Effector CD8-positive, alpha-beta T cell (primary cell): ENCODE data around the gene IL36G.

Source experiments
- DNase-seq: peaks from one replicate; lab custom pipeline; 2025; lab: John Stamatoyannopoulos, UW

The IL36G gene

GRCh38 chr2:113018509-113018908 is 40.7 kb downstream of the IL36G start:
- DNase-seq: no peak

- no peak for DNase-seq
Observed at GRCh38 chr2:113021312-113021711, 43.5 kb downstream of the IL36G start.

GRCh38 chr2:113024764-113025163 is 47.0 kb downstream of the IL36G start:
- DNase-seq: no peak

- DNase-seq: no peak
Observed at GRCh38 chr2:113025737-113026136, 47.9 kb downstream of the IL36G start.

GRCh38 chr2:113027691-113028090 is 49.9 kb downstream of the IL36G start:
- DNase-seq: no peak

GRCh38 chr2:113028112-113028511 is 50.3 kb downstream of the IL36G start:
- DNase-seq: no peak

GRCh38 chr2:113032737-113033136 is 54.9 kb downstream of the IL36G start:
- no peak for DNase-seq

GRCh38 chr2:113034016-113034415 is 56.2 kb downstream of the IL36G start:
- DNase-seq: no peak
